GM19468 (cell line): Measurements from ENCODE around the gene SLC15A2.
"Not testable (repeated sequence)": the region's sequence is repeated elsewhere in the genome, so short reads cannot be mapped to it uniquely, and the experiment has no call there.

Experiments used
- ATAC-seq: cut with Tn5 transposase; IDR thresholded peaks from one replicate; pipeline ENCODE4 v1.9.1; 2021; ENCODE audit warnings: mild to moderate bottlenecking, moderate library complexity, moderate number of reproducible peaks; ENCODE audit not compliant: unreplicated experiment; ENCODE audit errors: extremely low read depth

The SLC15A2 gene

GRCh38 chr3:121894301-121894990 is at the start of gene SLC15A2:
Gene SLC15A2 (plus strand): TSS chr3:121894401. CDS start chr3:121894477, 76 bp downstream.
- no peak for ATAC-seq

DNA sequence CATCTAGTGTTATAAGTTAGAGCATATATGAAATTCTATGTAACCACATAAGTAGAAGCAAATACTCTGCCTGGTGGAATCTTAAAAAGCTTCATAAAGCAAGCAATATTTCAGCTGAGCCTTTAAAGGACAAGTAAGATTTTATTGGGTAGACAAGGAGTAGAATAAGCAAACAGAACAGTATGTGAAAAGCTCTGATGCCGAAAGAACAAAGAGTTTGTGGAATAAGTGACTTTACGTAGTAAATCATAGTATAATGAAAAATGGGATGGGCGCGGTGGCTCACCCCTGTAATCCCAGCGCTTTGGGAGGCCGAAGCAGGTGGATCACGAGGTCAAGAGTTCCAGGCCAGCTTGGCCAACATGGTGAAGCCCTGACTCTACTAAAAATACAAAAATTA is 49.3 kb upstream of the SLC15A2 start:
- no peak for ATAC-seq

- ATAC-seq = no peak
Measured at GRCh38 chr3:121852256-121852655, 41.9 kb upstream of the SLC15A2 start.

DNA sequence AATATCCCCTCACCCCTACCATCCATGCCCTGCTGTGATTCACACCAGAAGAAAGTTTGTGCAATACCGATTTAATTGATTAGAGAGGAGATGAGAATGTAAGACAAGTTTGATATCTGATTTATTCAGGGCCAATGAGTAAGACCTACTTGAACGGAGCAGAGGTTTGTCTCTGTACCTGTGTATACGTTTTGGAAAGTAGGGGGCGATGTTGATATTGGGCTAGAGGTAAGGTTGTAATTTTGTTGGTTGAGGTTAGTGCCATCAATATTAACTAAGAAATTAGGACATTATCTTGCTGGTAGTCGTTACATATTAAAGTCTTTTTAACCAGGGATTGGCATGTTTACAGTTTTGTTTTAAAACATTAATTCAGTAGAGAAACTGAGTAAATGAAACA is 38.6 kb upstream of the SLC15A2 start:
- no peak for ATAC-seq

DNA sequence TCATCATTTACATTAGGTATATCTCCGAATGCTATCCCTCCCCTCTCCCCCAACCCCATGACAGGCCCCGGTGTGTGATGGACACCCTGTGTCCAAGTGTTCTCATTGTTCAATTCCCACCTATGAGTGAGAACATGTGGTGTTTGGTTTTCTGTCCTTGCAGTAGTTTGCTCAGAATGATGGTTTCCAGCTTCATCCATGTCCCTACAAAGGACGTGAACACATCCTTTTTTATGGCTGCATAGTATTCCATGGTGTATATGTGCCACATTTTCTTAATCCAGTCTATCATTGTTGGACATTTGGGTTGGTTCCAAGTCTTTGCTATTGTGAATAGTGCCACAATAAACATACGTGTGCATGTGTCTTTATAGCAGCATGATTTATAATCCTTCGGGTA is 36.4 kb upstream of the SLC15A2 start:
- not testable (repeated sequence) for ATAC-seq

DNA sequence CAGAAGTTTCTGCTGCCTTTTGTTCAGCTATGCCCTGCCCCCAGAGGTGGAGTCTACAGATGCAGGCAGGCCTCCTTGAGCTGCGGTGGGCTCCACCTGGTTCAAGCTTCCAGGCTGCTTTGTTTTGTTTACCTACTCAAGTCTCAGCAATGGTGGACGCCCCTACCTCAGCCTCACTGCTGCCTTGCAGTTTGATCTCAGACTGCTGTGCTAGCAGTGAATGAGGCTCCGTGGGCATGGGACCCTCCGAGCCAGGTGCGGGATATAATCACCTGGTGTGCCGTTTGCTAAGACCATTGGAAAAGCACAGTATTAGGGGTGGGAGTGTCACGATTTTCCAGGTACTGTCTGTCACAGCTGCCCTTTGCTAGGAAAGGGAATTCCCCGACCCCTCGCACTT is 31.0 kb upstream of the SLC15A2 start:
- ATAC-seq = not testable (repeated sequence)

GRCh38 chr3:121863801-121864200 is 30.4 kb upstream of the SLC15A2 start:
- ATAC-seq = no peak

DNA sequence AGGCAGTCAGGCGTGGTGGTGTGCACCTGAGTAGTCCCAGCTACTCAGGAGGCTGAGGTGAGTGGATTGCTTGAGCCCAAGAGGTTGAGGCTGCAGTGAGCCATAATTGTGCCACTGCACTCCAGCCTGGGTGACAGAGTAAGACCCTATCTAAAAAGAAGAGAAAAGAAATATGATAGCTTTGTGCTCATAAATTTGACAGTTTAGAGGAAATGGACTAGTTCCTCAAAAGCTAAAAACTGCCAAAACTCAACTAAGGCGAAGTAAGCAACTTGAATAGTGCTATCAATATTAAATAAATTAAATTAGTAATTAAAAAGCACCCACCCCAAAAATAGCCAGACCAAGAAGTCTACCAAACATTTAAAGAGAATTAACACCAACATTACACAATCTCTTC is 24.5 kb upstream of the SLC15A2 start:
- no peak for ATAC-seq

DNA sequence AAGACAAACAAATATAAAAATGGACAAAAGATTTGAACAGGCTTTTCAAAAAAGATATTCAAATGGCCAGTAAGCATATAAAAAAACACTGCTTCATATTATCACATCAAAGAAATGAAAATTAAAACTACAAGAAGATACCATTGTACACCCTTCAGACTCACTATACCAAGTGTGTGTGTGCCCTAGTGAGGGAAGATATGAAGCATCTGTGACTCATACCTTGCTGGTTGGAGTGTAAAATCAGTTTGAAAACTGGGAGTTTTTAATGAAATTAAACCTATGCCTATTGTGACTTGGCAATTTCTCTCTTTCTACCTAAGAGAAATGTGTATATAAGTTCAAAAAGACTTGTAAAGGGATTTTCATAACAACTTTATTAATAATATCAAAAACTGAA is 23.5 kb upstream of the SLC15A2 start:
- ATAC-seq = no peak

DNA sequence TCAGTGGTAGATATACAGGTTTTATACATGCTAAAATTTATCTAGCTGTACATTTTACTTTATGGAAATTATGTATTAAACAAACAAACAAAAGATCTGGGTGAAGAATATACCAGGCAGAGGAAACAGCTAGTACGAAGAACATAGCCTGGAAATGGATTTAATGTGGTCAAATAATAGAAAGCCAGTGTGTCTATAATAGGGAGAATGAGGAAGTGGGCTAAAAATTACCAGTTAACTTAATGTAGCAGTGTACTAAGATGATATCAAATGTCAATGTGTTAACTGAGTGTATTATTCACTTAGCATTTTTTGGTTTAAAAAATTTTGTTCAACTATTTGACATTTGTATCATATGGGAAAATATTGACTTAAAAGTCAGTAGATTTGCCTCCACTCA is 22.8 kb upstream of the SLC15A2 start:
- ATAC-seq = no peak

DNA sequence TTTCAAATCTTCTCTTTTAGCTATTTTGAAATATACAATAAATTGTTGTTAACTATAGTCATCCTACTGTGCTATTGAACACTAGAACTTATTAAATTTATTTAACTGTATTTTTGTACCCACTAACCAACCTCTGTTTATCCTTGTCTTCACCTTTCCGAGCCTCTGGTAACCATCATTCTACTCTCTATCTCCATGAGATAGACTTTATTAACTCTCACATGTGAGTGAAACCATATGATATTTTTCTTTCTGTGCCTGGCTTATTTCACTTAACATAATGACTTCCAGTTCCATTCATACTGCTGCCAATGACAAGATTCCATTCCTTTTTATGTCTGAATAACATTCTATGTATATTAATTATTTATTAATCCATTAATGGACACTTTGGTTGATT is 15.8 kb upstream of the SLC15A2 start:
- no peak for ATAC-seq

DNA sequence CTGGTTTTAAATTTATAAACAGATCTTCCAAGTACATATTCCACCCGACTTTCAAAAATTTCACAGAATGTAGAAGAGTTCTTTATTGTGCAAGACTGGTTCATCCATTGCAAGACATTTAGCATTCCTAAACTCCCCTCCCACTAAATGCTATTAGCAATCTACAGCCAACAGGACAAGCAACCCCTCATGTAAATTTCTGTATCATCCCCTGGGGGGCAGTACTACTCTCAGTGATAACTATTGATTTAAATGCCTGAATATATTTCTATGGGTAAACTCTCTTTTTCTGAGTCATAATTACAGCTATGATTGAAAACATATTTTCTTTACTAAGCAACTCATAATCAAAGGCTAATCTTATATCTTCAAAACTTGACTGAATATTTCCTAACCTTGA is 10.7 kb upstream of the SLC15A2 start:
- no peak for ATAC-seq

GRCh38 chr3:121885386-121885785 is 8.8 kb upstream of the SLC15A2 start:
- ATAC-seq = no peak

DNA sequence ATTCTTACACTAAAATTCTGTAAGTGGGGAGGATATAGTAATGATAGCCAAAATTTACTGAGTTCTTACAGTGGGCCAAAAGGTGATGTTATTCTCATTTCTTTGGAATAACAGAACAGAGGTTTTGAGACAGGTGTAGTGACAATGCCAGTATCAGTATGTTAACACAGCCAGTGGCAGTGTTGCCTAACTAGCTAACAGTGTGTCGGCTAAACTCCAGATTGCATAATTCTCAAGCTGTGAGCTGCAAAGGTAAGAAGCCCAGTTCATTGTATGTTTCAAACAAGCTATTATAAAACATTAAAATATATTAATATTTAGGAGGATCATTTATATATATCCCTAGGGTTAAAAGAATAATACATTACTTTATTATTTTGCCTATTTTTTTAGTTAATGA is 920 bp downstream of the SLC15A2 start:
- no peak for ATAC-seq

DNA sequence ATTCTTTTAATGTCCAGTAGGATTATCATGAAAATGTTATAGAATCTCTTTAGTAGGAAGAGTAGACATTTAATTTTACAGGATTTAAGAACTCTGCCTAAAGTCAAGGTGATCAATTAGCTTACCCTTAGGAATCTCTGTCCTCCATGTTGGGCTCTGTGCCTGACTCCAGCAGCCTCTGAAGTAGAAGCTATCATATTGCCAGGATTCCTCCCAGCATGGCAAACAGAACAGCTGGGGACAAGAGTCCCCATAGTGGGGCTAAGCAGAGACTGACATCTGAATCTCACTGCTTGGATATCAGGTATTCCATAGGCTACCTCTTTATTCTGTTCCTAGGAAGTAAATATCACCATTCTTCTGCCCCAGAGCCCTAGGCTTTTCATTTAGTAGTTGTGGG is 1.5 kb downstream of the SLC15A2 start:
- no peak for ATAC-seq

DNA sequence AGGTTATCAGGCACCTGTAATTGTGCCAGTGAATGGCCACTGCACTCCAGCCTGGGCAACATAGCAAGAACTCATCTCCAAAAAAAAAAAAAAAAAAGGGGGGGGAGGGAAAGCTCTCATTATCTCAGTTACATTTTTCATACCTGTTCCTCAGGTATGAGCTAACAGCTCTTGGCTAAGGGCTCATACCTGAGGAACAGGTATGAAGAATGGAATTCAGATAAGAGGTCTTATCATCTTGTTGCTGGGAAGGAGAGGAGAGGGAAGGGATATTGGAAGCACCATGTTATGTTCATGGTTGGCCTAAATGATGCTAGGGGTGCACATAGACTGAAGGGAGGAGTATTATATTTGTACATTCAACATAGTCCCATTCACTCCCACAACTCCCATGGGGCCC is 2.6 kb downstream of the SLC15A2 start:
- ATAC-seq = no peak

DNA sequence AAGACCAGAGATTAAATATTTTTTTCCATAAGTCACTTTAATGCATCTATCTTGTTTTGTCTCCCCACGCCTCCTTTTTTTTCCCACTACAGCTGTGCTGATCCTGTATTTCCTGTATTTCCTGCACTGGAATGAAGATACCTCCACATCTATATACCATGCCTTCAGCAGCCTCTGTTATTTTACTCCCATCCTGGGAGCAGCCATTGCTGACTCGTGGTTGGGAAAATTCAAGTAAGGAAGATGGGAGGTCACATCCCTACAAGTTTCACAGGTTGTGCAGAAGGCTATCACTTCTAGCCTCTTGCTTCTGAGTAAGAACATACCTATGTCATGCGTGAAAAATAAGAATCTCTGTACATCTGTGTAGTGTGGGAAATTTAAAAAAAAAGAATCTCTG is 3.1 kb downstream of the SLC15A2 start:
- ATAC-seq = no peak

GRCh38 chr3:121913305-121913990 is 19.2 kb downstream of the SLC15A2 start:
- no peak for ATAC-seq

DNA sequence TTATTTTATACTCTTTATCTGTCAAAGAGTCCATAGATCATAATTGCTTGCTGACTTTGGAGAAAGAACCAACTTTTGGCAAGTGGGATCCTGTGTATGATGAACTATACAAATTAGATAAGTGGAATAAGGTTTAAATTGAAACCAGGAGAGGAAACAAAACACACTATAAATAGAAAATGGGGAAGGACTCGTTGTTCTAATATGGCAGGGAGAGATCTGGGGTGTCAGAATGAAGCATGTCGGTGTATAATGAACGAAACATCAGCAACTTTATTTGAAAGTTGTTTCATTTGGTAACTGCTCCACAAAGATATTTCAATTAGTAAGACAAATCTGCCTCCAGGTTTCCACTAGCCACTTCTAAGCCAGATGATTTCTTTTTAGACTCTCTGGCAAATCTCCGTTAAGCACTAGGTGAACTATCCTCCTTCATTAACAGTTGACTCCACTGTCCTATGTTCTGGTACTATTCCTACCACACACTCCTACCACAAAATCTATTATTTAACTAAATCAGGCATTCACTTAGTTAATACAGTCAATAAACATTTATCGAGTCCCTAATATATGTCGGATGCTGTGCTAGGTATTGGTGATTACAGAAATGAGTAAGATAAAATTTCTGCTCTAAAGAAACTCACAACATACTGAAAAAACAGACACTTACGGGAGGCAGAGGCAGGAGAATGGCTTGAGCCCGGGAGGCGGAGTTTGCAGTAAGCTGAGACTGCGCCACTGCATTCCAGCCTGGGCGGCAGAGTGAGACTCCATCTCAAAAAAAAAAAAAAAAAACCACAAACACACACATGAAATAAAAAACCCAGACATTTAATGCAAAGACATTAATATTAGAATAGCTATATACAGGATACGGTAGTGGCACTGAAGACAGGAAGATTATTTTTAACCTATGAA is 20.1 kb downstream of the SLC15A2 start:
- no peak for ATAC-seq

- ATAC-seq = no peak
Measured at GRCh38 chr3:121916189-121916588, 22.0 kb downstream of the SLC15A2 start.
